Hepatocyte (in vitro differentiated cells): ENCODE measurements around the gene SCAPER.

Experiments used
- CTCF ChIP-seq: fragments of 200-600 bp; sonication (generic); IDR thresholded peaks from 2 replicates; pipeline ENCODE4 v1.5.1; 2016; ENCODE audit warnings: antibody characterized with exemption, mild to moderate bottlenecking; ENCODE audit not compliant: poor library complexity
- EZH2phosphoT487 ChIP-seq: fragments of 200-600 bp; sonication (generic); IDR thresholded peaks from one replicate; pipeline ENCODE4 v1.6.1; 2018; ENCODE audit warnings: antibody characterized with exemption, mild to moderate bottlenecking, low read depth, moderate library complexity; ENCODE audit not compliant: unreplicated experiment, severe bottlenecking

GRCh38 chr15:76359152-76359551 lies 546.0 kb downstream of the SCAPER start:
- TF ChIP-seq CTCF (no peak), EZH2phosphoT487 (no peak)
